HG03439 (cell line): ENCODE results near the gene TMEM140.
A peak's percentile ranks its signal among the peaks of the same experiment; 100 is the strongest.
"Not testable (repeated sequence)": the region's sequence is repeated elsewhere in the genome, so short reads cannot be mapped to it uniquely, and the experiment has no call there.

Source experiments
- ATAC-seq: cut with Tn5 transposase; IDR thresholded peaks from one replicate; pipeline ENCODE4 v1.9.1; 2021; ENCODE audit warnings: mild to moderate bottlenecking, moderate library complexity; ENCODE audit not compliant: unreplicated experiment

Gene TMEM140

GRCh38 chr7:135171581-135172291 is 23.9 kb downstream of the TMEM140 start:
- ATAC-seq: not testable (repeated sequence)

GRCh38 chr7:135173916-135174315 is 26.0 kb downstream of the TMEM140 start:
- not testable (repeated sequence) for ATAC-seq

- ATAC-seq: no peak
Observed at GRCh38 chr7:135174941-135175340, 27.1 kb downstream of the TMEM140 start.

- no peak for ATAC-seq
Observed at GRCh38 chr7:135175931-135176330, 28.1 kb downstream of the TMEM140 start.

- no peak for ATAC-seq
Observed at GRCh38 chr7:135177028-135177696, 29.3 kb downstream of the TMEM140 start.

GRCh38 chr7:135178364-135178763 is 30.5 kb downstream of the TMEM140 start:
- ATAC-seq: no peak

- no peak for ATAC-seq
Observed at GRCh38 chr7:135179321-135179925, 31.6 kb downstream of the TMEM140 start.

- ATAC-seq: no peak
Observed at GRCh38 chr7:135180122-135180521, 32.2 kb downstream of the TMEM140 start.

GRCh38 chr7:135181261-135181928 is 33.5 kb downstream of the TMEM140 start:
- no peak for ATAC-seq

- no peak for ATAC-seq
Observed at GRCh38 chr7:135181929-135182678, 34.2 kb downstream of the TMEM140 start.

- ATAC-seq: no peak
Observed at GRCh38 chr7:135183478-135183877, 35.6 kb downstream of the TMEM140 start.

- no peak for ATAC-seq
Observed at GRCh38 chr7:135184254-135184841, 36.5 kb downstream of the TMEM140 start.

- no peak for ATAC-seq
Observed at GRCh38 chr7:135185471-135186260, 37.8 kb downstream of the TMEM140 start.

GRCh38 chr7:135186261-135186540 is 38.3 kb downstream of the TMEM140 start:
- ATAC-seq: peak; percentile 4

GRCh38 chr7:135186841-135187253 is 39.0 kb downstream of the TMEM140 start:
- peak; percentile 63 for ATAC-seq

- peak; percentile 37 for ATAC-seq
Observed at GRCh38 chr7:135188298-135188984, 40.6 kb downstream of the TMEM140 start.

- no peak for ATAC-seq
Observed at GRCh38 chr7:135189221-135189662, 41.4 kb downstream of the TMEM140 start.

- no peak for ATAC-seq
Observed at GRCh38 chr7:135189961-135190360, 42.1 kb downstream of the TMEM140 start.

- ATAC-seq: no peak
Observed at GRCh38 chr7:135190703-135191102, 42.8 kb downstream of the TMEM140 start.
